ENCODE measurements around the gene PBX4. TPM values are rescaled to one million over a fixed set of nuclear protein-coding genes. Genes with fewer than 3 reads are reported as not detected.

Gene PBX4
- total and polyA plus RNA-seq, 2 donors (not counting 1 experiment from before 2014, with no cell fraction given): 11.7 TPM

DNA sequence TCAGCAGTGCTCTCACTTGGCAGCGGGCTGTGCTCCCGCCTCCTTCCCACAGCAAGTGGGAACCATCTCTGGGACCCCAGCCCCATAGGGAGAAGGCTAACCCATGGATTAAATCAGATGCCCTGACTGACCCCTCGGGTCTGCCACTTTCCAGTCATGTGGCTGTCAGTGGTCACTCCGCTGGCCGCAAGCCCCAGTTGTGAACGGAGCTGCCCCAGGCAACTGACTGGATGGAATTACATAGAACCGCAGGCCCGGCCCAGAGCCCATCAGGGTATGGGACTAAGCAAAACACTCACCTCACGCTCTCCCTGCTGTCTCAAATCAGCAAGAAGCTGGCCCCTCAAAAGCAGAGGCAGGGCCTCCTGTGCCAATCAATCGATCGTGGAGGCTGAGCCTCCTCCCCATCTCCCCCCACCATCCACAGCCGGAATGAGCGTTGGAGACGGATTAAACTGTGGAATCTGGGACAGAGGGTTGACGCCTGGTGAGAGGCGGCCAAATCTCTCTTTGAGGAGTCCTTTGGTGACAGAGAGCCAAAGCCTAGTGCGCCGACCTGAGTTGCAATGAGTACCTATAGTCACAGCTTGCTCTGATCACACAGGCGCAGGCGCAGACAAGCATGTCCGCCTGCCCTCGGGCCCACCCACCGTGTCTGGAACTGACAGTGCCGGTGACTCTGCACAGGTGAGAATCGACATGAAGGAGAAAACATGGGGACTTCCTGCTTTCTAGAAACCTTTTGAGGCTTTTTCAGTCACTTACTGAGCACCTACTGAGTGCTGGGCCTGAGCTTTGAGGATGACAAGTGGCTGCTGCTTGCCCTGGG lies 38.7 kb downstream of the PBX4 start:
- Mint-ChIP-seq H3K27ac (no peak overlapping the region), H3K9me3 (ENCODE audit: insufficient read depth) (no peaks in the 10 kb centered on the region), H3K4me1 (no peaks in the 10 kb centered on the region), H3K4me3 (no peak overlapping the region), H3K27me3 (no peaks in the 10 kb centered on the region)
- no peaks in the 10 kb centered on the region for H3K79me2 ChIP-seq (ENCODE audit: control insufficient read depth, insufficient read depth, low read length)
- WGBS (ENCODE audit: insufficient coverage): 96% methylated on average over 24 of the region's 25 CpGs
- H4K20me1 ChIP-seq (ENCODE audit: control insufficient read depth, insufficient read depth, low read length, poor library complexity, severe bottlenecking): no peaks in the 10 kb centered on the region
- no peak overlapping the region for H3K4me3 ChIP-seq (ENCODE audit: control extremely low read depth in 1 of 5, extremely low read depth in 1 of 5, insufficient read depth in 1 of 5, low read depth in 2 of 5, low read length in 4 of 5)
- H3K4me2 ChIP-seq (replicated peaks; ENCODE audit: low read depth, low read length, poor library complexity, severe bottlenecking): no peak overlapping the region
- H3K4me1 ChIP-seq (ENCODE audit: control insufficient read depth in 2 of 2, insufficient read depth in 2 of 2, low read length in 2 of 2): no peaks in the 10 kb centered on the region
- no peaks in the 10 kb centered on the region for H3K9me3 ChIP-seq (ENCODE audit: control extremely low read depth in 1 of 3, control insufficient read depth in 2 of 3, insufficient read depth in 1 of 3, low read length in 2 of 3)
- H3K9ac ChIP-seq (ENCODE audit: low read length): no peak overlapping the region
- H3K27me3 ChIP-seq (replicated peaks in 1 of 4; ENCODE audit: control extremely low read depth in 1 of 4, control insufficient read depth in 3 of 4, insufficient read depth in 4 of 4, low read length in 3 of 4): no peaks in the 10 kb centered on the region
- ATAC-seq (ENCODE audit: low read depth) (no peak), DNase-seq (no peak)
- H3K36me3 ChIP-seq (replicated peaks in 1 of 2; ENCODE audit: control extremely low read depth in 1 of 2, control insufficient read depth in 1 of 2, extremely low read depth in 1 of 2, insufficient read depth in 2 of 2, low read length in 1 of 2): no peaks in the 10 kb centered on the region
- ChIA-PET POLR2A (no interaction called here), CTCF (no interaction called here)
- no peak overlapping the region for H3K27ac ChIP-seq (ENCODE audit: low read length in 2 of 2)
- no peak overlapping the region for H2AFZ ChIP-seq (ENCODE audit: insufficient read depth, low read depth, low read length, poor library complexity, severe bottlenecking)
- intact Hi-C loops (cut with micrococcal nuclease): no loop called here
- TF ChIP-seq EZH2 (IDR thresholded peaks at IDR 0.05; ENCODE audit: borderline replicate concordance, insufficient read depth, low read depth, low read length, poor library complexity, severe bottlenecking): no peak
- TF ChIP-seq, protein P1, sequence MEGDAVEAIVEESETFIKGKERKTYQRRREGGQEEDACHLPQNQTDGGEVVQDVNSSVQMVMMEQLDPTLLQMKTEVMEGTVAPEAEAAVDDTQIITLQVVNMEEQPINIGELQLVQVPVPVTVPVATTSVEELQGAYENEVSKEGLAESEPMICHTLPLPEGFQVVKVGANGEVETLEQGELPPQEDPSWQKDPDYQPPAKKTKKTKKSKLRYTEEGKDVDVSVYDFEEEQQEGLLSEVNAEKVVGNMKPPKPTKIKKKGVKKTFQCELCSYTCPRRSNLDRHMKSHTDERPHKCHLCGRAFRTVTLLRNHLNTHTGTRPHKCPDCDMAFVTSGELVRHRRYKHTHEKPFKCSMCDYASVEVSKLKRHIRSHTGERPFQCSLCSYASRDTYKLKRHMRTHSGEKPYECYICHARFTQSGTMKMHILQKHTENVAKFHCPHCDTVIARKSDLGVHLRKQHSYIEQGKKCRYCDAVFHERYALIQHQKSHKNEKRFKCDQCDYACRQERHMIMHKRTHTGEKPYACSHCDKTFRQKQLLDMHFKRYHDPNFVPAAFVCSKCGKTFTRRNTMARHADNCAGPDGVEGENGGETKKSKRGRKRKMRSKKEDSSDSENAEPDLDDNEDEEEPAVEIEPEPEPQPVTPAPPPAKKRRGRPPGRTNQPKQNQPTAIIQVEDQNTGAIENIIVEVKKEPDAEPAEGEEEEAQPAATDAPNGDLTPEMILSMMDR (IDR thresholded peaks at IDR 0.05): no peak

DNA sequence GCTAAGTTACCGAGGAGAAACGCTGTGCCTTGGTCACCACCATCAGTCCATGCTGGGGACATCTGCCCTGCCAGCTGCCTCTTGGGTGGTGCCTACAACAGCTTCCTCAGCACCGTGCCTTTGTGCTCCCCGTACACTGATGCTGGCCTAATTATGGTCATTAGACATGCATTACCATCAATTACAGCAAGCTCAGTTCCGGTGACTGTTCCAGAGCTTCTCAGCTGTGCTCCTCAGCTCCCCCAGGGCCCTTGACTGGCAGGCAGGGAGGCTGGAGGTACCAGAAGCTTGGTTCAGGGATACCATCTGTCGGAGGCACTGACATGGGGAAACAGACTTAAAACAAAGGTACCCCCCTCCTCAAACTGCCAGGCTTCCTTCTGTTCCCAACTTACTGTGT lies 40.2 kb downstream of the PBX4 start:
- H3K9me3 Mint-ChIP-seq (ENCODE audit: insufficient read depth): no peaks in the 10 kb centered on the region
- ChIA-PET POLR2A (interaction anchor here (0.6 kb wide), 1 partner anchor 20 kb away, joined by 4 read pairs; no protein-coding TSS in a partner anchor), CTCF (interaction anchor here (0.7 kb wide), 2 partner anchors 8 to 27 kb away, joined by 3 to 5 read pairs; no protein-coding TSS in a partner anchor)
- Histone ChIP-seq H3K4me2 (replicated peaks; ENCODE audit: low read depth, low read length, poor library complexity, severe bottlenecking) (no peak overlapping the region), H3K36me3 (replicated peaks in 1 of 2; ENCODE audit: control extremely low read depth in 1 of 2, control insufficient read depth in 1 of 2, extremely low read depth in 1 of 2, insufficient read depth in 2 of 2, low read length in 1 of 2) (no peaks in the 10 kb centered on the region), H3K27me3 (replicated peaks in 1 of 4; ENCODE audit: control extremely low read depth in 1 of 4, control insufficient read depth in 3 of 4, insufficient read depth in 4 of 4, low read length in 3 of 4) (no peaks in the 10 kb centered on the region), H4K20me1 (ENCODE audit: control insufficient read depth, insufficient read depth, low read length, poor library complexity, severe bottlenecking) (no peaks in the 10 kb centered on the region), H2AFZ (ENCODE audit: insufficient read depth, low read depth, low read length, poor library complexity, severe bottlenecking) (no peak overlapping the region), H3K4me3 (ENCODE audit: control extremely low read depth in 1 of 5, extremely low read depth in 1 of 5, insufficient read depth in 1 of 5, low read depth in 2 of 5, low read length in 4 of 5) (no peak overlapping the region), H3K9ac (ENCODE audit: low read length) (no peak overlapping the region), H3K4me1 (ENCODE audit: control insufficient read depth in 2 of 2, insufficient read depth in 2 of 2, low read length in 2 of 2) (no peaks in the 10 kb centered on the region), H3K27ac (ENCODE audit: low read length in 2 of 2) (no peak overlapping the region), H3K79me2 (ENCODE audit: control insufficient read depth, insufficient read depth, low read length) (no peaks in the 10 kb centered on the region), H3K9me3 (ENCODE audit: control extremely low read depth in 1 of 3, control insufficient read depth in 2 of 3, insufficient read depth in 1 of 3, low read length in 2 of 3) (no peaks in the 10 kb centered on the region)
- ATAC-seq (ENCODE audit: low read depth) (no peak), DNase-seq (no peak)
- TF ChIP-seq EZH2 (IDR thresholded peaks at IDR 0.05; ENCODE audit: borderline replicate concordance, insufficient read depth, low read depth, low read length, poor library complexity, severe bottlenecking): no peak
- TF ChIP-seq, protein P1 (IDR thresholded peaks at IDR 0.05): no peak
- 92% methylated on average over 5 of the region's 6 CpGs for WGBS (ENCODE audit: insufficient coverage)
- intact Hi-C loops (cut with micrococcal nuclease): no loop called here
- no peaks in the 10 kb centered on the region for H3K4me1 Mint-ChIP-seq
- no peaks in the 10 kb centered on the region for H3K27me3 Mint-ChIP-seq
- no peak overlapping the region for H3K27ac Mint-ChIP-seq
- no peak overlapping the region for H3K4me3 Mint-ChIP-seq
